SK-N-SH (cell line): ENCODE data around the gene FBXO42.

Source experiments
- CTCF ChIP-seq: fragments of 200-600 bp; sonication (generic); IDR thresholded peaks from 2 replicates; pipeline ENCODE4 v1.6.1; 2017; ENCODE audit warnings: antibody characterized with exemption, mild to moderate bottlenecking, moderate library complexity
- EP300 ChIP-seq, 2 experiments: IDR thresholded peaks; 2 replicates each; pipeline versions ENCODE4 v1.4.0 to v1.6.1; 2012; ENCODE audit warnings: borderline replicate concordance in 1 of 2, low read depth in 1 of 2, low read length in 1 of 2
- FOXJ3 ChIP-seq: sonication (generic); formaldehyde crosslinking; IDR thresholded peaks from 2 replicates; pipeline ENCODE4 v1.5.1; 2020; ENCODE audit warnings: mild to moderate bottlenecking, missing genetic modification reagents
- NRF1 ChIP-seq: IDR thresholded peaks from 2 replicates; pipeline ENCODE4 v1.6.1; 2012; ENCODE audit warnings: low read depth, mild to moderate bottlenecking, low read length
- POLR2AphosphoS5 ChIP-seq: IDR thresholded peaks from 2 replicates; pipeline ENCODE4 v1.6.1; 2012; ENCODE audit warnings: low read depth, low read length
- RFX5 ChIP-seq: IDR thresholded peaks from 2 replicates; pipeline ENCODE4 v1.6.1; 2012; ENCODE audit warnings: mild to moderate bottlenecking, improper control_type of control experiment, low read length
- RXRA ChIP-seq: IDR thresholded peaks from 2 replicates; pipeline ENCODE4 v1.4.0; 2012; ENCODE audit warnings: low read depth, mild to moderate bottlenecking, borderline replicate concordance
- SMC3 ChIP-seq: IDR thresholded peaks from 2 replicates; pipeline ENCODE4 v1.6.1; 2012; ENCODE audit warnings: low read depth, low read length, improper control_type of control experiment
- TAF1 ChIP-seq: IDR thresholded peaks from 2 replicates; pipeline ENCODE4 v1.6.1; 2012; ENCODE audit warnings: low read depth, mild to moderate bottlenecking, low read length, moderate library complexity, borderline replicate concordance
- TCF12 ChIP-seq: IDR thresholded peaks from 2 replicates; pipeline ENCODE4 v1.4.0; 2012
- USF2 ChIP-seq: fragments of 150-350 bp; IDR thresholded peaks from 2 replicates; pipeline ENCODE4 v1.6.1; 2017; ENCODE audit warnings: antibody characterized with exemption, low read length, low read depth, borderline replicate concordance
- YY1 ChIP-seq: IDR thresholded peaks from 2 replicates; pipeline ENCODE4 v1.4.0; 2012; ENCODE audit warnings: low read depth, mild to moderate bottlenecking
- TF ChIP-seq, protein P1 (sequence below): IDR thresholded peaks from 2 replicates; pipeline ENCODE4 v1.6.1; 2012; ENCODE audit warnings: mild to moderate bottlenecking, low read depth, low read length, moderate library complexity
- TF ChIP-seq, protein P2 (sequence below): IDR thresholded peaks from 2 replicates; pipeline ENCODE4 v1.4.0; 2012; ENCODE audit warnings: low read depth

DNA sequence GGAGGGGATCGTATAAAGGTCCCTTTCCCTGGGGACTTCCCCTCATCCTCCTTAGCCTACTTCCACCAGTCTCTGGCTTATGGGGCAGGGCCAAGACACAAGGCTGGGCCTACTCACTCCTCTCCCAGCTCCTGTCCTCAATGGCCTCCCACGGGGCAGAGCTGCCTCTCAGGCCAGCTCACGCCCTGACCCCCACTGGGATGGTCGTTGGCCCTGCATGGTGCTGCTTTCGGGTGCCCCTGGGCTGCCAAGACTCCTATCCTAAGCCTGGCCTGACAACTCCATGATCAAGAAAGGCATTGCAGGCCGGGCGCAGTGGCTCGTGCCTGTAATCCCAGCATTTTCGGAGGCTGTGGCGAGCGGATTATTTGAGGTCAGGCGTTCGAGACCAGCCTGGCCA, 121.5 kb downstream of the FBXO42 start:
- TF ChIP-seq RFX5 (no peak), CTCF (no peak), SMC3 (no peak), POLR2AphosphoS5 (no peak), EP300 (IDR thresholded peaks at IDR 0.05; ENCODE audit: borderline replicate concordance in 1 of 2, low read depth in 1 of 2, low read length in 1 of 2) (no peak), FOXJ3 (CRISPR knock-in tag) (no peak), TCF12 (no peak), USF2 (no peak), NRF1 (no peak), RXRA (no peak), TAF1 (no peak), YY1 (no peak)
- TF ChIP-seq, protein P1, sequence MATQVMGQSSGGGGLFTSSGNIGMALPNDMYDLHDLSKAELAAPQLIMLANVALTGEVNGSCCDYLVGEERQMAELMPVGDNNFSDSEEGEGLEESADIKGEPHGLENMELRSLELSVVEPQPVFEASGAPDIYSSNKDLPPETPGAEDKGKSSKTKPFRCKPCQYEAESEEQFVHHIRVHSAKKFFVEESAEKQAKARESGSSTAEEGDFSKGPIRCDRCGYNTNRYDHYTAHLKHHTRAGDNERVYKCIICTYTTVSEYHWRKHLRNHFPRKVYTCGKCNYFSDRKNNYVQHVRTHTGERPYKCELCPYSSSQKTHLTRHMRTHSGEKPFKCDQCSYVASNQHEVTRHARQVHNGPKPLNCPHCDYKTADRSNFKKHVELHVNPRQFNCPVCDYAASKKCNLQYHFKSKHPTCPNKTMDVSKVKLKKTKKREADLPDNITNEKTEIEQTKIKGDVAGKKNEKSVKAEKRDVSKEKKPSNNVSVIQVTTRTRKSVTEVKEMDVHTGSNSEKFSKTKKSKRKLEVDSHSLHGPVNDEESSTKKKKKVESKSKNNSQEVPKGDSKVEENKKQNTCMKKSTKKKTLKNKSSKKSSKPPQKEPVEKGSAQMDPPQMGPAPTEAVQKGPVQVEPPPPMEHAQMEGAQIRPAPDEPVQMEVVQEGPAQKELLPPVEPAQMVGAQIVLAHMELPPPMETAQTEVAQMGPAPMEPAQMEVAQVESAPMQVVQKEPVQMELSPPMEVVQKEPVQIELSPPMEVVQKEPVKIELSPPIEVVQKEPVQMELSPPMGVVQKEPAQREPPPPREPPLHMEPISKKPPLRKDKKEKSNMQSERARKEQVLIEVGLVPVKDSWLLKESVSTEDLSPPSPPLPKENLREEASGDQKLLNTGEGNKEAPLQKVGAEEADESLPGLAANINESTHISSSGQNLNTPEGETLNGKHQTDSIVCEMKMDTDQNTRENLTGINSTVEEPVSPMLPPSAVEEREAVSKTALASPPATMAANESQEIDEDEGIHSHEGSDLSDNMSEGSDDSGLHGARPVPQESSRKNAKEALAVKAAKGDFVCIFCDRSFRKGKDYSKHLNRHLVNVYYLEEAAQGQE = no peak
- TF ChIP-seq, protein P2, sequence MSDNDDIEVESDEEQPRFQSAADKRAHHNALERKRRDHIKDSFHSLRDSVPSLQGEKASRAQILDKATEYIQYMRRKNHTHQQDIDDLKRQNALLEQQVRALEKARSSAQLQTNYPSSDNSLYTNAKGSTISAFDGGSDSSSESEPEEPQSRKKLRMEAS = no peak
